Thyroid gland (tissue), 4 donors: ENCODE data around the gene WDR13.

Experiments
- CTCF ChIP-seq, 6 experiments: fragments of 200-600 bp in 3 of 6; fragments of 450-650 bp in 3 of 6; sonication (generic) in 3 of 6; IDR thresholded peaks; one replicate each; pipeline ENCODE4 v1.5.1; 2016 to 2019; ENCODE audit warnings: antibody characterized with exemption in 6 of 6, mild to moderate bottlenecking in 2 of 6, inconsistent platforms in 1 of 6, moderate library complexity in 1 of 6
- POLR2A ChIP-seq, 2 donors: fragments of 450-650 bp; IDR thresholded peaks; one replicate each; pipeline ENCODE4 v1.6.1; 2017; ENCODE audit warnings: antibody characterized with exemption in 2 of 2, mild to moderate bottlenecking in 2 of 2, moderate library complexity in 1 of 2

DNA sequence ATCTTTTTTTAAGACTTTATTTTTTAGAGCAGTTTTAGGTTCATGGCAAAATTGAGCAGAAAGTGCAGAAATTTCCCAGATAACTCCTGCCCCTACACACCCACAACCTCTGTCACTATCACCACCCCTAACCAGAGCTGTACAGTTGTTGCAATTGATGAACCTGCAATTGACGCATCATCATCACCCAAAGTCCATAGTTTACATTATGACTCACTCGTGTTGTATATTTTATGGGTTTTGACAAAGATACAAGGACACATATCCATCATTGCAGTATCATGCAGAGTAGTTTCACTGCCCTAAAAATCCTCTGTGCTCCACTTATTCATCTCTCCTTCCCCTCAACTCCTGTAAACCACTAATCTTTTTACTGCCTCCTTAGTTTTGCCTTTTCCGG lies 51.8 kb downstream of the WDR13 start:
- TF ChIP-seq POLR2A (IDR thresholded peaks at IDR 0.05) (no peak), CTCF (IDR thresholded peaks at IDR 0.05) (no peak)
